Hepatocyte (in vitro differentiated cells): ENCODE measurements around the gene AUTS2.

Experiments used
- EZH2 ChIP-seq: fragments of 200-600 bp; sonication (generic); IDR thresholded peaks from 2 replicates; pipeline ENCODE4 v1.6.1; 2016; ENCODE audit warnings: antibody characterized with exemption, mild to moderate bottlenecking, borderline replicate concordance
- EZH2phosphoT487 ChIP-seq: fragments of 200-600 bp; sonication (generic); IDR thresholded peaks from one replicate; pipeline ENCODE4 v1.6.1; 2018; ENCODE audit warnings: antibody characterized with exemption, mild to moderate bottlenecking, low read depth, moderate library complexity; ENCODE audit not compliant: unreplicated experiment, severe bottlenecking
- TF ChIP-seq, protein P1 (sequence below): fragments of 200-600 bp; sonication (generic); IDR thresholded peaks from 2 replicates; pipeline ENCODE4 v1.5.1; 2016; ENCODE audit warnings: antibody characterized with exemption, mild to moderate bottlenecking; ENCODE audit not compliant: poor library complexity

DNA sequence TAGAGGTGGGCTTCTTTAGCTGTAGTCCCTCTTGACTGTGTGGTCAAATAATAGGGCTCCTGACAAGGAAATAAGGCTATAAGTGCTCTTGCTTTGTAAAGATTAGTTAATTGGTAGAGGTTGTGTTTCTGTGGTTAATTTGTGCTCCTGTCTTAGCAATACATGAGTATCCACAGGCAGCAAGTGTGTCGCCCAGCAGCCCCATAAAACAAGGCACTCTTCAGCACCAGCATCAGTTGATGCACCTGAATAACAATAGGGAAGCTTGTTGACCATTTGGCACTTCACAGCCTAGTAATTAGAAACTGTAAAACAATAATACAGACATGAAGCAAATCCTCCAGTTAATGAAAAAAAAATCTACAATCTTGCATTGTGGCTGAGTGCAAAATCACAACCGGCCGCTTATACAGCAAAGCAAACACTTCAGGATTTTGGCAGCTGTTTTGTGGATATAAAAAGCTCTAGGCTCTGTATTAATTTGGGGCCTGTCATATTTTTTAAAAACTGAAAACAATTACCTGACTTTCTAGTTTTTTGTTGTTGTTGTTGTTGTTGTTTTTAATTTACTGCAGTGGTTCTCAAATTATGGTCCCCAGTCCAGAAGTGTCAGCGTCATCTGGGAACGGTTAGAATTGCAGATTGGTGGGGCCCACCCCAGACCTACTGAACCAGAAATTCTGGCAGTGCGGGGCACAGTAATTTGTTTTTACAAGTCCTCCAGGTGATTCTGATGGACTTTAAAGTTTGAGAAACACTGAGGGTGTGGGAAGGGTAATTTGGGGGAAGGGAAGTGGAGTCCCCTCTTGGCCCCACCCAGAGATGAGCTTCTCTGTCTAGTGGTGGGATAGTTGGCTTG is 56.8 kb downstream of the AUTS2 start:
- TF ChIP-seq EZH2phosphoT487 (no peak), EZH2 (no peak)
- TF ChIP-seq, protein P1, sequence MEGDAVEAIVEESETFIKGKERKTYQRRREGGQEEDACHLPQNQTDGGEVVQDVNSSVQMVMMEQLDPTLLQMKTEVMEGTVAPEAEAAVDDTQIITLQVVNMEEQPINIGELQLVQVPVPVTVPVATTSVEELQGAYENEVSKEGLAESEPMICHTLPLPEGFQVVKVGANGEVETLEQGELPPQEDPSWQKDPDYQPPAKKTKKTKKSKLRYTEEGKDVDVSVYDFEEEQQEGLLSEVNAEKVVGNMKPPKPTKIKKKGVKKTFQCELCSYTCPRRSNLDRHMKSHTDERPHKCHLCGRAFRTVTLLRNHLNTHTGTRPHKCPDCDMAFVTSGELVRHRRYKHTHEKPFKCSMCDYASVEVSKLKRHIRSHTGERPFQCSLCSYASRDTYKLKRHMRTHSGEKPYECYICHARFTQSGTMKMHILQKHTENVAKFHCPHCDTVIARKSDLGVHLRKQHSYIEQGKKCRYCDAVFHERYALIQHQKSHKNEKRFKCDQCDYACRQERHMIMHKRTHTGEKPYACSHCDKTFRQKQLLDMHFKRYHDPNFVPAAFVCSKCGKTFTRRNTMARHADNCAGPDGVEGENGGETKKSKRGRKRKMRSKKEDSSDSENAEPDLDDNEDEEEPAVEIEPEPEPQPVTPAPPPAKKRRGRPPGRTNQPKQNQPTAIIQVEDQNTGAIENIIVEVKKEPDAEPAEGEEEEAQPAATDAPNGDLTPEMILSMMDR: no peak
